GM18951 (cell line): ENCODE results near the gene SCNN1A.
"Not testable (repeated sequence)": the region's sequence is repeated elsewhere in the genome, so short reads cannot be mapped to it uniquely, and the experiment has no call there.

ENCODE experiments used
- POLR2A ChIP-seq: IDR thresholded peaks from 4 replicates; pipeline ENCODE4 v1.6.1; 2011; ENCODE audit warnings: mild to moderate bottlenecking; ENCODE audit not compliant: insufficient read length, insufficient read depth; ENCODE audit errors: extremely low read depth
- in situ Hi-C: fragments of 300-500 bp; cut with MboI; formaldehyde crosslinking; loops from one replicate; pipeline ENCODE4 v1.12.0; 2022; ENCODE audit warnings: low sequenced_read_pairs, mixed read lengths, inconsistent platforms; ENCODE audit not compliant: unreplicated experiment

SCNN1A gene

DNA sequence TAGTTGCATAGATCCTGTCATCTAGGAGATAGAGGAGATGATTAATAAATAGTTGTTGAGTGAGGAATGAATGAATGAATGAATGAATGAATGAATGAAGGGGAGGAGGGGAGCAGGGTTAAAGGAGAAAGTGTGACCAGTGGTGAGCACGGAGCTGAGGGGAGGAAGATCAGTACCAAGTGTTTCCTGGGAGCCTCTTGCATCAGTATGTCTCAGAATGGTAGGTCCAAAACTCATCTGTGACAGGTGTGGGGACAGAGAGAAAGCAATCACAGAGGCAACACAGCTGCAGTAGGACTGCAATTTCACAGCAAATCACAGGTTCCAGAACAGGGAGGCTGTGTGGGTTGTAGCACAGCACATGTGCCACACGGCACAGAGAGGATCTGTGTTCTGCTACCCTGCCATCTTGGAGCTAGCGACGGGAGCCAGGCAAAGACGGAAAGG lies 19.0 kb downstream of the SCNN1A start:
- TF ChIP-seq POLR2A, result no peak
- in situ Hi-C loops, result no loop called here

DNA sequence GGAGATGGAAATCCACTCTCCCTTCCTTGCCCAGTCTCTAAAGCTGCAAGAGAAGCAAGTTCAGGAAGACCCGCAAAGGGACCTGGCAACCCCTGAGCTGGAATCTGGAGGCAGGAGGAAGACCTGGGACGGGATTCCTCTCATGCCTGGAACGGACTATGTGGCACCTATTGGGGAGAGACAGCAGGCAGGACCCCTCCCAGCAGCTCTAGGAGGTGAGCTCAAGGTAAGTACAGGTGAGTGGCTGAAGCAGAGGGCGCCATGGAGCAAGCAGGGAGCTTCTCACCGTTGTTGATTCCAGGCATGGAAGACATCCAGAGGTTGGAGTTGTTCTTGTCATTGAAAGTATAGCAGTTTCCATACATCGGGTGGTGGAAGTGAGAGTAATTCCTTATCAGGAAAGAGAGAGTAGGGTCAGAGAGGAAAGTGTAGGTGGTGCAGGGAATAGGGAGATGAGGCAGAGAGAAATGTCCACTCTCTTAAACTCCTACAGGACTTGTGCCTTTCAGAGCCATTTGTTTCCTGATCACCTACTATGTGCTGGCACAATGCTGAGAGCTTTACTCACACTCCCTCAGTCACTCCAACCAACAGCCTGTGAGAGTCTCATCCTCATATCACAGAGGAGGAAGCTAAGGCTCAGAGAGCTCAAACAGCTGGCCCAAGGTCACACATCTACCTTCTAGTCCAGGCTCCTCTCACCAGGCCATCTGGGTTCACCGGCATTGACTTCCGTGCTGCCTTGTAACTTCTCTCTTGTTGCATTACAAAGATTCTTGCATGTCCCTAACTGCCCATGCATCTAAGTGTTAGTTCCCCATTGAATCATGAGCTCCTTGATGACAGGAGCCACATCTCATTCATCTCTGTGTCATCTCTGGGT lies 19.6 kb downstream of the SCNN1A start:
- no peak for TF ChIP-seq POLR2A

DNA sequence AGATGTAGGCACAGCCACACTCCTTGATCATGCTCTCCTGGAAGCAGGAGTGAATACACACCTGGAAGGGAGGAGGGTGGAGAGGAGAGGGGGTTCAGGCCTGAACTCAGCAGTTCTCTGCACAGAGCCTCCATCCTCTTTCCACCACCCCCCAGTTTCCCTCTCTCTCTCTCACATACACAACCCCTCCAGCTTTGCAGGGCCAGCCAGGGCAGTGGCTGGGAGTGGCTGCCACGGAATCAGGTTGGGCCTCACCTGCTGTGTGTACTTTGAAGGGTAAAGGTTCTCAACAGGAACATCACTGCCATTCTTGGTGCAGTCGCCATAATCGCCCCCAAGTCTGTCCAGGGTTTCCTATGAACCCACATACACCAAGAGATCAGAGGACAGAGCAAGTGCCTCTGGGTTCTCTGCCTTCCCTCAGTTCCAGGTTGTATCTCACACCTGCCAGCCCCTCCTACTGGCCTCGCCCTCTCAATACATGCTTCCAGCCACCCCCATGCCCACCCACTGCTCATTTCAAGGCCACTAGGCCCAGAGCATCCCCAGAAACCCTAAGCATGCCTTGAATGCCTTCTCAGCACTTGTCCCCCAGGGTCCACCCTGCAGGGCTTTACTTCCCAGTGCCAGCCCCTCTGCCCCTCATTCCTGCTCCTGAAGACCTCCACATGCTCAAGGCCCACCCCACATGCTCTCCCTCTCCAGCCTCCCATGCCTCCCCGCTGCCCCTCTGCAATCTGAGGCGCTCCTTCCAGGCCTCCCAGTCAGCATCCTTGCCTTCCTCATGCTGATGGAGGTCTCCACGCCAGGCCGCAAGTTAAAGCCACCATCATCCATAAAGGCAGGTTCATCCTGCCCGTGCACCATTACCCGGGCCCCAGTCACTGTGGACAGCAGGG lies 20.6 kb downstream of the SCNN1A start:
- in situ Hi-C loops, result no loop called here
- TF ChIP-seq POLR2A, result no peak

More for the DNA sequence above, 19.6 kb downstream of the SCNN1A start:
- in situ Hi-C loops, result no loop called here

DNA sequence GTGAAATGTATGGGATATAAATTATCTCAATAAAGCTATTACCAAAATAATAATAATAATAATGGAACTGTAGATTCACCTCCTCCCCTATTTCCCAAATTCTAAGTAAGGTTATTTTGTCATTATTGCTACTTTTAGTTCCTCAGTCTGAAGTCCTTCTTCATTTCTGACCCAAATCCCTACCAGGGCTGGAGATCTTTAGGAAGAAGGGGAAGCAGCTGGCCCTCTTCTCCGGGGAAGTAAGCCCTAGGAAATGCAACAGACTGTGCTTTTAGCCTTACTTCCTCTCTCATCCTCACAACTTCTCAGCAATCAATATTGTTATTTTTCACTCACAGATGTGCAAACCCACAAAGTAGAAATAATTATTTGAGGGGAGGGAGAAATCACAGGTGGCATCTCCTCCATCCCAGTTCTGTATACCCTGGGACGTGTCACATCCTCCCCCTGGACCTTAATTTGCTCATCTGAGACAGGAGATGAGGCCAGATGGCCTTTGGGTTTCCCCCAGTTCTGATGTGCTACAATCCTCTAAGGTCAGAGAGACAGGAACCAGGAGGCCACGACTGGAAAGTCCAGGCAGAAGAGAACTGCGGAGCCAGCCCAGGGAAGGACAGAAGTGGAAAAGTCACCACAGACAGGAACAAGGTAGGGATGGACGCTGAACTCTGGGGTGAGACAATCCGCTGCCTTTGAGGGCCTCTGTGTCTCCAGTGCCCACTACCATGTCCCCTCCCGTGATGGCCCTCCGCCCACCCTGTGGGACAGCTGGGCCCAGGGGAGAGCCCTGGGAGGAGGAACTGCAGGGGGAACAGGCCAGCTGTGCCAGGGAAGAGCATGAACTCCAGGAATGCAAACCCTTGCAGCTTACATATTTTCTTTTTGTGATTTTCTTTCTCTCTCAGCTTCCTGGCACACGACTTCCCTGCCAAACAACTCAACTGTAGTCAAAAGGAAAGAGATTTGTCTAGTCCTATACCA lies 22.9 kb downstream of the SCNN1A start:
- in situ Hi-C loops, result no loop called here
- no peak for TF ChIP-seq POLR2A

DNA sequence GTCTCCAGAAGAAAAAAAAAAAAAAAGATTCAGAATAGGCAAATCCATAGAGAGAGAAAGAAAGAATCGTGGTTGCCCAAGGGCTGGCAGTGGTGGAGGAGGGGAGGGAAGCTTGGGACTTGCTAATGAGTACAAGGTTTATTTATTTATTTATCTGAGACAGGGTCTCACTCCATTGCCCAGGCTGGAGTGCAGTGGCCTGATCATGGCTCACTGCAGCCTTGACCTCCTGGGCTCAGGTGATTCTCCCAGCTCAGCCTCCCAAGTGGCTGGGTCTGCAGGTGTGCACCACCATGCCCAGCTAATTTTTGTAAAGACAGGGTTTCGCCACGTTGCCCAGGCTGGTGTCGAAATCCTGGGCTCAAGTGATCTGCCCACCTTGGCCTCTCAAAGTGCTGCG lies 23.7 kb downstream of the SCNN1A start:
- in situ Hi-C loops, result no loop called here
- TF ChIP-seq POLR2A, result no peak

DNA sequence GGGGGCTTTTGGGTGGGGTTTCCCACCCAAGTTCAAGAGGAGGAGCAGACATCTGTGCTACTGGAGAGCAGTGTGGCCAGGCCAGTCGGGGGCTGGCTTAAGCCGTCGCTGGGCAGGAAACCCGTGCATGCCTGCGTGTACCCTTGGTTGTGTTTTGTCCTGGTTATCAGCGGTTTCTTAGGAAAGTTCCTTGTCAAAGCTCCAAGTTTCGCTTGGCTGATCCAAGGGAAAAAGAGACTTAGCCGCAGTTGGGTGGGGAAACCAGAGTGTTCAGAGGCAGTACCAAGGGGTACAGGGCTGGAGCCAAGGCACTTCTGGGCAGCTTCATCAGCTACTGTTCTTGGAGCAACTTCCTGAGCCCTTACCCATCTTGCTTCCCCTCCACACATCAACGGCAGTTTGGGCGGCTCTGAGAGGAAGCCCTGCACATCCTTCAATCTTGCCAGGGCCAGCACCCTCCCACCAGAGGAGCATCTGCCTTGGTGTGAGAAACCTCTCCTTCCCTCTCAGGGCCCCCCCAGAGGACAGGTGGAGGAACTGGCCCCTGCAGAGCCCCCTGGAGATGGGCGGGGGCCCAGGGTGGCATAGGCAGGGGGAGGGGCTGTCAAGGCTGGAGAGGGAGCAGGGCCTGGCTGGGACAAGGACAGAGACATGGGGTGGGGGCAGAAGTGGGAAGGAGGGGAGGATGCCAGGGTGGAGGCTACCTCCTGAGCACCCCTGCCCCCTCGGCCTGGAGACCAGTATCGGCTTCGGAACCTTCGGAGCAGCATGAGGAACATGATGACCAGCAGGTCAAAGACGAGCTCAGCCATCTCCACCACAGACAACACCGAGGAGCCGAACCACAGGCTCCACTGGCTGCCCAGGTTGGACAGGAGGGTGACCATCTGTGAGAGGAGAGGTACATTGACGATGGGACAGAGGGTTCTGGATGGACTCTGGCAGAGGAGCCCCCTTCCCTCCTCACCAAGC lies 27.7 kb downstream of the SCNN1A start:
- in situ Hi-C loops, result no loop called here
- no peak for TF ChIP-seq POLR2A

DNA sequence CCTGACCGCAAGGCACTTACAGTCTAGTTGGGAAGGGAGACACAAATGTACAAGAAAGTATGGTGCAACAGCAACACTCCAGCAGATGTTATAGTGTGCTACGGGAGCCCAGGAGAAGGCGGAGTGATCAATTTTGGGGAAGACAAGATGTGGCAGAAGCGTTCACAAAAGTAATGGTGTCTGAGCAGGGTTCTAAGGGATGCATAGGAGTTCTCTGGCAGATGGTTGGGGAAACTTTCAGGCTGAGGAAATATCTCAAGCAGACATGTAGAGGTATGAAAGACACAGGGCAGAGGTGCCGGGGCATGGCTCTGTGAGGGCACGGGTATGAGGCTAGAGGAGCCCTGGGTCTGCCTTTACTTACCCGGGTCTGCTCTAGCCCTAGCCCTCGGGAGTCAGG lies 28.4 kb downstream of the SCNN1A start:
- in situ Hi-C loops, result no loop called here

DNA sequence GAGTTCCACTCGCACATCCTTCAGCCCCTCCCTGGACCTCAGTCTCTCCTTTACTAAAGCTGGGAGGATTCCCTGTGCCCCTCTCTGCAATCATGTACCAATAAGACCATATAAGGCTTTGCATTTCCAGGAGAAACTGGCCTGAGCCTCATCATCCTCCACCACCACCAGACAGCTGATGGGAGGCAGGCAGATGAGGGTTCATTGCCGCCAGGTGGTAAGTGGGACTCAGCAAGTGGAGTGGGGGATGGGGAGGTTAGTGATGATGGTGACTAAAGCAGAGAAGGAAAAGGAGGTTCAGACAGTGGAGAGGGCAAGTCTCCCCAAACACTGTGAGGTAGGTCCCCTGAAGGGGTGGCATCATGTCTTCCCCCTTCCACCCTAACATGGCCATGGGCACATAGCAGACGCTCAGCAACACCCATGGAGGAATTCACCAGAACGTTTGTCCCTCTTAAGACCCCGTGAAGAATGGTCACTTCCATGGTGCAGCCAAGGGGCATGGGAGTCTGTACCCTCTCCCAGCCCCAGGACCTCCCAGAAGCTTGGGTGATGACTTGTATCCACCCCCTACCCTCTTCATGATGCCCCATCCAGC lies 29.0 kb downstream of the SCNN1A start:
- in situ Hi-C loops, result no loop called here

More for the DNA sequence above, 28.4 kb downstream of the SCNN1A start:
- no peak for TF ChIP-seq POLR2A

DNA sequence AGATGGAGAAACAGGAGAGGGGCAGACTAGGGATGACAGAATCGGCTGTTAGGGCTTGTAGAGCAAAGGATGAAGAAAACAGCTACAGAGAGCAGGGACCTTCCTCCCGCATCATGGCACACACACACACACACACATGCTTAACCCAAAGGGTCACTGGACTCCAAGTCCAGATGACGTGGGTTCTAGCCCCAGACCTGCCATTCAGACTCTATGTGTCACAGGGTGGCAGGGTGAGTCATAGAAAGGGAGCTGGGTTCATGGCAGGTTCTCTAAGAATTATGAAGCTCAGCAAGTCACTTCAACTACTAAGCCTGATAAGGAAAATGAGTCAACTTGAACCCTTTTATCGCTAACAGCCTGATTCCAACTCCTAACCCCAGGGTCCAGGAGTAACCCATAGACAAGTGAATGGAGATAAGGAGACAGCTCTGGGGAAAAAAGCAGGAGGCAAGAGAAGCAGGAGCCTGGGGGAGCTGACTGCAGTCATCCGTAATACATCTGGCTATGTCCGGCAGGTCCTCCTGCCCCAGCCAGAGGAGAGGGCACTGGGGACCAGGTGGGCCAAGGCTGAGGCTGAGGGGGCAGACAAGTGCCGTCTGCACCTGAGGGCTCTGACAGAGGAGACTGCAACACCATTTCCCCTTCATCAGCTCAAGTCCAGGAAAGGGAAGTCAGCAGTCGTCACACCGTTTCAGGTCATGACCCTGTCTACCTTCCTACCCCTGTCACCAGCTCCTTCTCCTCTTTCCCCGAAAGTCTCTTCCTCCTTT lies 29.9 kb downstream of the SCNN1A start:
- TF ChIP-seq POLR2A, result no peak
- in situ Hi-C loops, result no loop called here

More for the DNA sequence above, 29.0 kb downstream of the SCNN1A start:
- no peak for TF ChIP-seq POLR2A

DNA sequence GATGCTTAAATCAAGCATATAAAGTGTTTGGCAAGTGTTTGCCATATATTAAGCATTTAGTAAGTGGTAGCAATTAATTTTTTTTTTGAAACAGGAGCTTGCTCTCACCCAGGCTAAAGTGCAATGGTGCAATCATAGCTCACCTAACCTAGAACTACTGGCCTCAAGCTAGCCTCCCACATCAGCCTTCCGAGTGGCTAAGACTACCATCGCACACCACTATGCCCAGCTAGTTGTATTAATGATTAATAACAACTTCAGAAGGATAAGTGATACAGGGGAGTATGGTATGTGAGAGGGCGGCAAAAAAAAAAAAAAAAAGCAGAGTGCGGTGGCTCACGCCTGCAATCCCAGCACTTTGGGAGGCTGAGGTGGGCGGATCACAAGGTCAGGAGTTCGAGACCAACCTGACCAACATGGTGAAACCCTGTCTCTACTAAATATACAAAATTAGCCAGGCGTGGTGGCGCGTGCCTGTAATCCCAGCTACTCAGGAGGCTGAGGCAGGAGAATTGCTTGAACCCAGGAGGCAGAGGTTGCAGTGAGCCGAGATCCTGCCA lies 31.2 kb downstream of the SCNN1A start:
- in situ Hi-C loops, result not testable (repeated sequence)
